K562 (cell line): ENCODE data around the gene DPF1.

ENCODE experiments used
- CEBPB ChIP-seq: fragments of 450-650 bp; IDR thresholded peaks from 2 replicates; pipeline ENCODE4 v1.6.1; 2016; ENCODE audit warnings: missing genetic modification characterization, missing compliant biosample characterization
- ELF1 ChIP-seq: fragments of 200-800 bp; sonication (Bioruptor generic); IDR thresholded peaks from 2 replicates; pipeline ENCODE4 v1.6.1; 2016; ENCODE audit warnings: missing genetic modification characterization, missing compliant biosample characterization
- EZH2 ChIP-seq: IDR thresholded peaks from 2 replicates; pipeline ENCODE4 v1.6.1; 2012; ENCODE audit warnings: low read depth, mild to moderate bottlenecking, inconsistent platforms, low read length, borderline replicate concordance
- KLF6 ChIP-seq: fragments of 250-450 bp; sonication (Bioruptor Pico); IDR thresholded peaks from 2 replicates; pipeline ENCODE4 v1.4.0; 2020; ENCODE audit warnings: mild to moderate bottlenecking, moderate library complexity, borderline replicate concordance
- POLR2AphosphoS5 ChIP-seq: IDR thresholded peaks from 2 replicates; pipeline ENCODE4 v1.6.1; 2011; ENCODE audit warnings: mild to moderate bottlenecking, low read depth, low read length, moderate library complexity; ENCODE audit not compliant: control insufficient read depth, insufficient read depth
- POLR2B ChIP-seq: fragments of 450-650 bp; IDR thresholded peaks from 2 replicates; pipeline ENCODE4 v1.6.1; 2018; ENCODE audit warnings: low read depth; ENCODE audit not compliant: partially characterized antibody
- RBM39 ChIP-seq: fragments of 200-400 bp; formaldehyde crosslinking; optimal IDR thresholded peaks from 2 replicates; pipeline ENCODE3; 2018; ENCODE audit warnings: low read depth, low read length
- ZNF263 ChIP-seq: sonication (generic); formaldehyde crosslinking; IDR thresholded peaks from 2 replicates; pipeline ENCODE4 v1.8.0; 2022; ENCODE audit warnings: mild to moderate bottlenecking, missing genetic modification reagents, borderline replicate concordance
- ZNF274 ChIP-seq: IDR thresholded peaks from 2 replicates; pipeline ENCODE4 v1.6.1; 2011; ENCODE audit warnings: low read depth, mild to moderate bottlenecking, low read length, moderate library complexity, borderline replicate concordance
- TF ChIP-seq, protein P1 (sequence below): fragments of 250-450 bp; sonication (Bioruptor Pico); IDR thresholded peaks from 2 replicates; pipeline ENCODE4 v1.4.0; 2020; ENCODE audit warnings: mild to moderate bottlenecking
- TF ChIP-seq, protein P2 (sequence below): IDR thresholded peaks from 2 replicates; pipeline ENCODE4 v1.6.1; 2016; ENCODE audit warnings: missing genetic modification characterization, missing compliant biosample characterization
- TF ChIP-seq, protein P3 (sequence below), 3 experiments: IDR thresholded peaks in 2 of 3; conservative IDR thresholded peaks in 1 of 3; 2 replicates each; pipeline ENCODE4 v1.5.1; 2011 to 2012; ENCODE audit warnings: low read length in 3 of 3, mild to moderate bottlenecking in 3 of 3, control low read depth in 2 of 3, improper control_type of control experiment in 1 of 3, inconsistent platforms in 1 of 3, low read depth in 1 of 3, mixed read lengths in 1 of 3, moderate library complexity in 1 of 3; ENCODE audit not compliant: insufficient read depth in 2 of 3
- TF ChIP-seq, protein P4 (sequence below): sonication (generic); formaldehyde crosslinking; IDR thresholded peaks from 2 replicates; pipeline ENCODE4 v1.8.0; 2022; ENCODE audit warnings: mild to moderate bottlenecking, missing genetic modification reagents
- TF ChIP-seq, protein P5 (sequence below): fragments of 250-450 bp; sonication (Bioruptor Pico); IDR thresholded peaks from 2 replicates; pipeline ENCODE4 v1.5.0; 2021

DNA sequence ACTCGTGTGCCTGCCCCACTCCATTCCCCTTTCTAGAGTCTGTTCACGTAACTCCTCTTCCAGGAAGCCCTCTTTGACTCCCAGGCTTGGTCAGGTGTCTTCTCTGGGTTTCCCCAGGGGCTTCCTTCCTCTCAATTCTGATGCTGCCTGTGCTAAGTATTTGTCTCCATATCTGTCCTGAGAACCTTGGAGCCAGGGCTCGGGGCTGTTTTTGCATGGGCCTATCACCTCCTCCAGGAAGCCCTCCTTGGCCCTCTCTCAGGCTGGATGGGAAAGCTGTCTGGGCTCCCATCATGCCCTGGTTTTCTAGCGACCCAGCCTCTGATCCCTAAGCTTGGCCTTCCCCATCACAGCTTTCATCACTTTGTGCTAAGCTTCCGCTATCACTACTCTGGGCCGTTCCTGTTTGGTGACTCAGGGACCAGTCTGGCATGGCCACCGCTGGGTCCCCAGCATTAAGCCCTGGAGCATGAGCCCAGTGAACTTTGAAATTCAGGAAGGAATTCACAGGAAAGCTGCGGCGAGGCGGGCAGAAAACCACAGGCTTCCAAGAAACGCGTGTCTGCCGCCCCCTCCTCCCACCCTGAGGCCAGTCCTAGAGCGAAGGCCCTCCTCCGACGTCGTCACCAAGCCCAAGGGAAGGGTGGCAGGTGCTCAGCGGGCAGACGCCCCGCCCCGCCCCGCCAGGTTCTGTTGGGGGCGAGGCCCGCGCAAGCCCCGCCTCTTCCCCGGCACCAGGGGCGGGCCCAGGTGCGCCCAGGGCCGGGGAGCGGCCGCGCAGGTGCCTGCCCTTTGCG lies 39.9 kb upstream of the DPF1 start:
- TF ChIP-seq, protein P1, sequence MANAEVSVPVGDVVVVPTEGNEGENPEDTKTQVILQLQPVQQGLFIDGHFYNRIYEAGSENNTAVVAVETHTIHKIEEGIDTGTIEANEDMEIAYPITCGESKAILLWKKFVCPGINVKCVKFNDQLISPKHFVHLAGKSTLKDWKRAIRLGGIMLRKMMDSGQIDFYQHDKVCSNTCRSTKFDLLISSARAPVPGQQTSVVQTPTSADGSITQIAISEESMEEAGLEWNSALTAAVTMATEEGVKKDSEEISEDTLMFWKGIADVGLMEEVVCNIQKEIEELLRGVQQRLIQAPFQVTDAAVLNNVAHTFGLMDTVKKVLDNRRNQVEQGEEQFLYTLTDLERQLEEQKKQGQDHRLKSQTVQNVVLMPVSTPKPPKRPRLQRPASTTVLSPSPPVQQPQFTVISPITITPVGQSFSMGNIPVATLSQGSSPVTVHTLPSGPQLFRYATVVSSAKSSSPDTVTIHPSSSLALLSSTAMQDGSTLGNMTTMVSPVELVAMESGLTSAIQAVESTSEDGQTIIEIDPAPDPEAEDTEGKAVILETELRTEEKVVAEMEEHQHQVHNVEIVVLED (CRISPR knock-in tag), result no peak
- TF ChIP-seq EZH2, result no peak
- TF ChIP-seq, protein P2, sequence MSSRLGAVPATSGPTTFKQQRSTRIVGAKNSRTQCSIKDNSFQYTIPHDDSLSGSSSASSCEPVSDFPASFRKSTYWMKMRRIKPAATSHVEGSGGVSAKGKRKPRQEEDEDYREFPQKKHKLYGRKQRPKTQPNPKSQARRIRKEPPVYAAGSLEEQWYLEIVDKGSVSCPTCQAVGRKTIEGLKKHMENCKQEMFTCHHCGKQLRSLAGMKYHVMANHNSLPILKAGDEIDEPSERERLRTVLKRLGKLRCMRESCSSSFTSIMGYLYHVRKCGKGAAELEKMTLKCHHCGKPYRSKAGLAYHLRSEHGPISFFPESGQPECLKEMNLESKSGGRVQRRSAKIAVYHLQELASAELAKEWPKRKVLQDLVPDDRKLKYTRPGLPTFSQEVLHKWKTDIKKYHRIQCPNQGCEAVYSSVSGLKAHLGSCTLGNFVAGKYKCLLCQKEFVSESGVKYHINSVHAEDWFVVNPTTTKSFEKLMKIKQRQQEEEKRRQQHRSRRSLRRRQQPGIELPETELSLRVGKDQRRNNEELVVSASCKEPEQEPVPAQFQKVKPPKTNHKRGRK (tag), result no peak
- no peak for TF ChIP-seq ZNF263 (CRISPR knock-in tag)
- no peak for TF ChIP-seq RBM39
- TF ChIP-seq CEBPB (tag), result no peak
- no peak for TF ChIP-seq POLR2AphosphoS5
- TF ChIP-seq, protein P3, sequence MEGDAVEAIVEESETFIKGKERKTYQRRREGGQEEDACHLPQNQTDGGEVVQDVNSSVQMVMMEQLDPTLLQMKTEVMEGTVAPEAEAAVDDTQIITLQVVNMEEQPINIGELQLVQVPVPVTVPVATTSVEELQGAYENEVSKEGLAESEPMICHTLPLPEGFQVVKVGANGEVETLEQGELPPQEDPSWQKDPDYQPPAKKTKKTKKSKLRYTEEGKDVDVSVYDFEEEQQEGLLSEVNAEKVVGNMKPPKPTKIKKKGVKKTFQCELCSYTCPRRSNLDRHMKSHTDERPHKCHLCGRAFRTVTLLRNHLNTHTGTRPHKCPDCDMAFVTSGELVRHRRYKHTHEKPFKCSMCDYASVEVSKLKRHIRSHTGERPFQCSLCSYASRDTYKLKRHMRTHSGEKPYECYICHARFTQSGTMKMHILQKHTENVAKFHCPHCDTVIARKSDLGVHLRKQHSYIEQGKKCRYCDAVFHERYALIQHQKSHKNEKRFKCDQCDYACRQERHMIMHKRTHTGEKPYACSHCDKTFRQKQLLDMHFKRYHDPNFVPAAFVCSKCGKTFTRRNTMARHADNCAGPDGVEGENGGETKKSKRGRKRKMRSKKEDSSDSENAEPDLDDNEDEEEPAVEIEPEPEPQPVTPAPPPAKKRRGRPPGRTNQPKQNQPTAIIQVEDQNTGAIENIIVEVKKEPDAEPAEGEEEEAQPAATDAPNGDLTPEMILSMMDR (IDR thresholded peaks at IDR 0.05 in 2 of 3, conservative IDR thresholded peaks at IDR 0.05 in 1 of 3; ENCODE audit: insufficient read depth in 2 of 3, low read depth in 1 of 3, low read length in 3 of 3), result no peak
- TF ChIP-seq KLF6 (CRISPR knock-in tag), result no peak
- no peak for TF ChIP-seq POLR2B
- TF ChIP-seq, protein P4, sequence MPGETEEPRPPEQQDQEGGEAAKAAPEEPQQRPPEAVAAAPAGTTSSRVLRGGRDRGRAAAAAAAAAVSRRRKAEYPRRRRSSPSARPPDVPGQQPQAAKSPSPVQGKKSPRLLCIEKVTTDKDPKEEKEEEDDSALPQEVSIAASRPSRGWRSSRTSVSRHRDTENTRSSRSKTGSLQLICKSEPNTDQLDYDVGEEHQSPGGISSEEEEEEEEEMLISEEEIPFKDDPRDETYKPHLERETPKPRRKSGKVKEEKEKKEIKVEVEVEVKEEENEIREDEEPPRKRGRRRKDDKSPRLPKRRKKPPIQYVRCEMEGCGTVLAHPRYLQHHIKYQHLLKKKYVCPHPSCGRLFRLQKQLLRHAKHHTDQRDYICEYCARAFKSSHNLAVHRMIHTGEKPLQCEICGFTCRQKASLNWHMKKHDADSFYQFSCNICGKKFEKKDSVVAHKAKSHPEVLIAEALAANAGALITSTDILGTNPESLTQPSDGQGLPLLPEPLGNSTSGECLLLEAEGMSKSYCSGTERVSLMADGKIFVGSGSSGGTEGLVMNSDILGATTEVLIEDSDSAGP, result no peak
- TF ChIP-seq, protein P5, sequence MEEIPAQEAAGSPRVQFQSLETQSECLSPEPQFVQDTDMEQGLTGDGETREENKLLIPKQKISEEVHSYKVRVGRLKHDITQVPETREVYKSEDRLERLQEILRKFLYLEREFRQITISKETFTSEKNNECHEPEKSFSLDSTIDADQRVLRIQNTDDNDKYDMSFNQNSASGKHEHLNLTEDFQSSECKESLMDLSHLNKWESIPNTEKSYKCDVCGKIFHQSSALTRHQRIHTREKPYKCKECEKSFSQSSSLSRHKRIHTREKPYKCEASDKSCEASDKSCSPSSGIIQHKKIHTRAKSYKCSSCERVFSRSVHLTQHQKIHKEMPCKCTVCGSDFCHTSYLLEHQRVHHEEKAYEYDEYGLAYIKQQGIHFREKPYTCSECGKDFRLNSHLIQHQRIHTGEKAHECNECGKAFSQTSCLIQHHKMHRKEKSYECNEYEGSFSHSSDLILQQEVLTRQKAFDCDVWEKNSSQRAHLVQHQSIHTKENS (CRISPR knock-in tag), result no peak
- TF ChIP-seq ZNF274, result no peak
- TF ChIP-seq ELF1 (tag), result no peak
